Gastrocnemius medialis (tissue), 4 donors: ENCODE results near the gene DNM3.

Experiments used
- CTCF ChIP-seq, 5 experiments: fragments of 450-650 bp in 3 of 5; fragments of 200-600 bp in 2 of 5; sonication (generic) in 2 of 5; IDR thresholded peaks in 4 of 5; conservative IDR thresholded peaks in 1 of 5; 1 replicate in 4 of 5; 2 replicates in 1 of 5; pipeline ENCODE4 v1.5.1; 2016 to 2019; ENCODE audit warnings: antibody characterized with exemption in 5 of 5, mild to moderate bottlenecking in 3 of 5, moderate library complexity in 3 of 5
- POLR2A ChIP-seq, 2 donors: fragments of 450-650 bp; IDR thresholded peaks; one replicate each; pipeline ENCODE4 v1.6.1; 2017; ENCODE audit warnings: antibody characterized with exemption in 2 of 2, mild to moderate bottlenecking in 2 of 2, moderate library complexity in 2 of 2

- no peak for TF ChIP-seq CTCF (IDR thresholded peaks at IDR 0.05 in 4 of 5, conservative IDR thresholded peaks at IDR 0.05 in 1 of 5)
- no peak for TF ChIP-seq POLR2A (IDR thresholded peaks at IDR 0.05)
Measured at GRCh38 chr1:171809834-171810233, 31.5 kb upstream of the DNM3 start.
